ENCODE data around the gene RASAL3. TPM values are rescaled to one million over a fixed set of nuclear protein-coding genes. Genes with fewer than 3 reads are reported as not detected.
"Not testable (repeated sequence)": the region's sequence is repeated elsewhere in the genome, so short reads cannot be mapped to it uniquely, and the experiment has no call there.

RASAL3 gene
- 18.1 and 18.6 TPM in 2 replicates for total RNA-seq

- DNase-seq (ENCODE audit: extremely low read depth, low read depth, low spot score), result no peak
Observed at GRCh38 chr19:15464394-15465385, at the start of gene RASAL3. Gene RASAL3, minus strand, starts transcription at chr19:15464544. Its CDS starts 186 bp downstream, at chr19:15464358.

DNA sequence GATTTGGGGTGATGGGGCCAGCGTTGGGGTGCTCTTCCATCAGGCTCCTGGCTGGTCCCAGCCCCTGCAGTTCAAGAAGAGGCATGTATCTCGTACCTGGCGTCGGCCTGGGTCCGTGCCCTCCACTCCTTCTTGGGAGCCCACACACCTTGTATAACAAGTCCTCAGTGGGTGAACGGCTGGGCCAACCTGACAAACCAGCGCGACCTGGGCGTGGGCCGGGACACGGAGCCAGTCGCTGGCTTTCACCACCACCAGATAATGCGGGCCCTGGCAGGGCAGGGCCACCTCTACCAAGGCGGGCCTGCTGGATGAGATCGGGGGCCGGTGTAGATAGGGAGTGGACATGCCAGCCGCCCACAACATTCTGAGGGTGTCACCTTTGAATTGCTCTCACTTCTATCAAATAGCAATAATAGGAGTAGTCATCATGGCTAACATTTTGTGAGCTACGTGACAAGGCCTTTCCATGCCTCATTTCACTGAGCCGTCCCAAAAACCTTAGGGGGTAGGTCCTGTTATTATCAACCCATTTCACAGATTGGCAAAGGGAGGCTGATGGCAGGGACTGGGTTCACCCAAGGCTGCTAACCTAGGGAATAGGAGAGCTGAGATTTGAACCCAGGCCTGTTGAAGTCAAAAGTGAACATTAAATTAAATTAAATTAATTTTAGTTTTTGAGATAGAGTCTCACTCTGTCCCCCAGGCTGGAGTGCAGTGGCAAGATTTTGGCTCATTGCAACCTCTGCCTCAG lies 47.5 kb upstream of the RASAL3 start:
- DNase-seq (ENCODE audit: extremely low read depth, low read depth, low spot score), result no peak

DNA sequence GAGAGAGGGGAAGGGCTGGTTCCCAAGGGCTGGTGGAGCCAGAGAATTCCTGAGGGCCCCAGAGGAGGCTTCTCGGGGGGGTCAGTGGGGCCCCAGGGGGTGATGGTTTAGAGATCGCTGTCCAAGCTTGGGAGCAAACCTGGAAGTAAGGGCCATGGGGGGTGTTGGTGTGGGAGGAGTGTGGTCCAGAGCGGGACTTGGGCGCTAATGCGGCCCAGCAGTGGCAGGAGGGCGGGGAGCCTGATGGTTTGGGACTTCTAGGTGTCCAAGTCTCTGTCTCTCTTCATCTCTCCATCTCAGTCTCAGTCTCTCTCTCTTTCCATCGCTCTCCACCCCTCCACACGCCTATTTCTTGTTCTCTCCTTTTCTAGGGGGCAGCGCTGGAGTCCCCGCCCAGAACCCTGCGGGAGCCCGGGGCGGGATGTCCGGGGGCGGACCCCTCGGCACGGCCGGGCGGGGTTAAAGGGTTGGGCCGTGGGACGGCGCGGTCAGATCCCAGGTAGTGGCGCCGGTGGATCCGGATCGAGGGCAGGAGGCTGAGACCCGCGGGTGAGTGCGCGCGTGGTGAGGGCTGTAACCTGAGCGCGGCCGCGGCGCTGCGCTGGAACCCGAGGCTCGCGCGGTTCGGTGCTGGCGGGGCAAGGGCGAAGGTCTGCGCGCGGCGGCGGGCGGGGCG lies 43.8 kb upstream of the RASAL3 start, which contains the start of gene CYP4F22:
Gene CYP4F22, plus strand, starts transcription at position 491 of the 676 bp plus-strand sequence. CDS start 16,812 bp downstream, outside the sequence.
- no peak for DNase-seq (ENCODE audit: extremely low read depth, low read depth, low spot score)

DNA sequence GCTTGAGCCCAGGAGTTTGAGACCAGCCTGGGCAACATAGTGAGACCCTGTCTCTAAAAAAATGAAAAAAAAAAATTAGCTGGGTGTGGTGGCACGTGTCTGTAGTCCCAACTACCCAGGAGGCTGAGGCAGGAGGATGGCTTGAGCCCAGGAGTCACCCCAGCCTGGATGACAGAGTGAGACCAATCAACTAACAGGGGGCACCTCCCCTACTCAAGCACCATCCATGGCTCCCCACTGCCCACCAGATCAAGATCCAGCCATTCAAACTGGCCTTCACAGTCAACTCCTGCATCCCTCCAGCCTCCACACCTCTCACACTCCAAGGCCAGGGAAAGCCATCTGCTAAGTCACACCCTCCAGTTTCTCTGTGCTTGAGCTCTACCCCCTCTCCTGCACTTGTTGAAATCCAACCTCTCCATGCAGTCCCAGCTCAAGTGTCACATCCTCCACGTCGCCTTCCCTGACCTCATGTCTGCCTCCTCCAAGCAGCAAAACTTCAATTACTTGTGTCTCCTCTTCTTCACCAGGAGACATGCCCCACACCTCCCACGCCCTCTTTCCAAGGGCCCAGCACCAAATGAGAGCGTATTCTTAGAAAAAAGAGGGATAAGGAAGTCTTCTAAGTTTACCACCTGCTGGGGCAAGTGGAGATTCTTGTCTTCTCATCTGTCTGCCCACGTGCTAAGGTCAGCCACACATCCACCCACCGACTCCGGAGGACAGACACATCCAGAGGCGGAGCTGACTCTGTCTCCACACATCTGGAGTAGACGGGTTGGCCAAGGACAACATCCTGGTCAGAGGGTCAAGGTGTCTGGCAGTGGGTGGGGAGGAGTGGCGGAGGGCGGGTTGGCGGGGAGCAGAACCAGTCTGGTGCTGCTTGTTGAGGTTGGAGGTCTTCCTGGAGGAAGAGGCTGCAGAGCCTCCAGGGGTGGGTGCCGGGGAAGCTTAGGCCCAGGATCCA lies 43.0 kb upstream of the RASAL3 start:
- no peak for DNase-seq (ENCODE audit: extremely low read depth, low read depth, low spot score)

DNA sequence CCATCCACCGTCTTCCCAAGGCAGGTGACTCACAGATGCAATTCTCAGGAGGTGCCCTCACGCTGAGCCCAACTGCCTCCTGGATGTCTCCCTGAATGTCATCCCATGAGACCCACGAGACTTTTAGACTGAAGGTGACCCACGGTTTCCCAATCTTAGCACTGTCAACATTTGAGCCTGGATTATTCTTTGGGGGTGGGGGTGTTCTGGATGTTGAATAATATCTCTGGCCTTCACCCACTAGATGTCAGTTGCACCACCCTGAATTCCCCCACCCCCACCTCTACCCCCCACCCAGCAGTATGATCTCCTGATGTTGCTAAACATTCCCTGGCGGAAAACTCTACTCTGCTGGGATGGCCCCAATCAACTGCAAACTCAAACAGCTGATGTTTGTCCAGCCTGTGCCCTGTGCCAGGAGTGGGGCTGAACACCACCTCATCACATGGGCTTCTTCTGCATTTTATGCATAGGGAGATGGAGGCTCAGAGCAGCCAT lies 41.8 kb upstream of the RASAL3 start:
- no peak for DNase-seq (ENCODE audit: extremely low read depth, low read depth, low spot score)

DNA sequence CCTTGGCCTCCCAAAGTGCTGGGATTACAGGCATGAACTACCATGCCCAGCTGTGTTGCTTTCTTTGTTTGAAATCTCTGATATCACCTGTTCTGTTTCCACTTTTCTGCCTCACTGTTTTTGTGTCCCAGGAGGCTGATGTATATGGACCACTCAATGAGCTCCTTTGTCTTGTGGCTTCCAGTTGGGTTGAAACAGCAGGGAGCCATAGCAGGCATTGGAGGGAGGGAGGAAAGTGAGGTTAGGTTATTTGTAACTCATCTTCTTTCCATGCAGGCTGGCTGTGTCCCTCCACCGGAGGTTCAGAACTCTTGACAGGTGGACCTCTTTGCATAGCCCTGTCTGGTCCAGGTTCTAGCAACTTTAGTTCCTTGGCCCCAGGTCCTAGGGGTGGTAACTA lies 37.9 kb upstream of the RASAL3 start:
- no peak for DNase-seq (ENCODE audit: extremely low read depth, low read depth, low spot score)

GRCh38 chr19:15501596-15501995 lies 37.3 kb upstream of the RASAL3 start:
- DNase-seq (ENCODE audit: extremely low read depth, low read depth, low spot score), result no peak

DNA sequence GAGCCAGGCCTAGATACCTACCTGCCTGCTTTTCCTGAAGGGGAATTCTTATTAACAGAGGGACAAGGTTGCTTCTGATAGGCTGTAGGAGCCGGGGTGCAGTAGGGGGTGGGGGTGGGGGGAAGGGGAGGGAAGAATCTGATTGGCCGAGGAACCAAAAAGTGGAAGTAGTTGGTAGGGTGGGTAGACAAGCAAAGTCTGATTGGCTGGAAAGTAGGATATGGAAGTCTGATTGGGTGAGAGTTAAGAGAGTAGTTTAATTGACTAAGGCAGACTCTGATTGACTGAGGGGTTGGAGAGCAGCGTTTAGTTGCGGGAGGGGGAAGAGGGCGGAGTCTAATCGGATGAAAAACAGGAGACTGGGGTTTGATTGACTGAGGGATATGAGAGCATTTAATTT lies 34.6 kb upstream of the RASAL3 start:
- DNase-seq (ENCODE audit: extremely low read depth, low read depth, low spot score), result no peak

- no peak for DNase-seq (ENCODE audit: extremely low read depth, low read depth, low spot score)
Observed at GRCh38 chr19:15498156-15498858, 34.0 kb upstream of the RASAL3 start.

DNA sequence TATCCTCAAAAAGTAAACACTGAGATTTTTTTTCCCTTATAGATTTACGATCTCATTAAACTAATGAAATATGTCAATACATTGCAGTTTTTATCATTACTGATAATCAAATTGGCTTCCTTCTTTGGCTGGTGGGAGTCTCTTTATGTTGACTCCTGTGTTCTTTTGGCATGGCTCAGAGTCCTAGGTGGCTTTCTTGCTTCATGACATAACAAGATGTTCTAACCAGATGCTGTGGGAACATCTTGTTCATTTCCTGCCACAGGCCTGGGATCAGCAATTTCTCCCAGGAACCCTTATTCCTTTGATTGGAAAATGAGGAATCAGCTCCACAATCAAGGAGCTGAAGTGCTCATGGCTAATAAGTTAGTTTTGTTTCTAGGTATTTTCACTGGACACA lies 30.8 kb upstream of the RASAL3 start:
- DNase-seq (ENCODE audit: extremely low read depth, low read depth, low spot score), result no peak

- DNase-seq (ENCODE audit: extremely low read depth, low read depth, low spot score), result no peak
Observed at GRCh38 chr19:15488489-15489226, 24.3 kb upstream of the RASAL3 start.

DNA sequence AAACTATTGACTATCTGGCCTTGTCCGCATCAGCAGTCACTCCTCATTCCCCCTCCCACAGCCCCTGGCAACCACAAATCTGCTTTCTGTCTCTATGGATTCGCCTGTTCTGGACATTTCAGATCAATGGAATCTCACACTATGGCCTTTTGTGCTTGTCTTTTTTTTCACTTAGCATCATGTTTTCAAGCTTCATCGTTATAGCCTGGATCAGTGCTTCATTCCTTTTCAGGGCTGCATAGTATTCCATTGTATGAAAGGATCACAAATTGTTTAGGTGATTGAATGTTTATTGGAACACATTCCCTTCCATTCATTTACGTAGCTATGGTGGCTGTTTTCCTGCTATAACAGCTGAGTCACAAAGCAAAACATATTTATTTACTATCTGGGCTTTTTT lies 22.7 kb upstream of the RASAL3 start:
- DNase-seq (ENCODE audit: extremely low read depth, low read depth, low spot score), result no peak

- DNase-seq (ENCODE audit: extremely low read depth, low read depth, low spot score), result not testable (repeated sequence)
Observed at GRCh38 chr19:15485768-15486167, 21.4 kb upstream of the RASAL3 start.

- not testable (repeated sequence) for DNase-seq (ENCODE audit: extremely low read depth, low read depth, low spot score)
Observed at GRCh38 chr19:15480996-15481395, 16.7 kb upstream of the RASAL3 start.

GRCh38 chr19:15479391-15480345 lies 15.3 kb upstream of the RASAL3 start, which contains the start of gene PGLYRP2:
Gene PGLYRP2, minus strand, starts transcription at chr19:15479501. Its CDS starts 130 bp downstream, at chr19:15479371.
- DNase-seq (ENCODE audit: extremely low read depth, low read depth, low spot score), result no peak

DNA sequence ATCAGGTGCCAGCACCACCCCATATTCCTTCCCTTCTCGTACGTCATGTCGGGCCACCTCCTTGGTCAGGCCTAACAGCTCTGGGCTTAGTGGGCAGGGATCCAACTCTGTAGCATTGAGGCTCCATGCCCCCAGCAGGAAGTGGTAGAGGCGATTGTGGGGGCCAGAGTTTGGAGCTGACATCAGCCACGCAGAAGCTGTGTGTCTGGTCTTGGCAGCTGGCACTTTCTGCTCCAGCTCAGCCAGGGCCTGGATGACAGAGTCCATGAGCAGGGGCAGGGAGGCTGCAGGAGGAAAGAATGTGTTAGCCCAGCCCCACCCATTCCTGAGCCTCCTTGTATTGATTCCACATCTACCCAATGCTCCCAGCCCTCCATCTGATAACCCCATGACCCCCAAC lies 12.0 kb upstream of the RASAL3 start:
- no peak for DNase-seq (ENCODE audit: extremely low read depth, low read depth, low spot score)

GRCh38 chr19:15475611-15476010 lies 11.3 kb upstream of the RASAL3 start:
- DNase-seq (ENCODE audit: extremely low read depth, low read depth, low spot score), result no peak
